HG03342 (cell line): ENCODE data around the gene GGA2.

Source experiments
- ATAC-seq: cut with Tn5 transposase; IDR thresholded peaks from one replicate; pipeline ENCODE4 v1.9.1; 2021; ENCODE audit warnings: mild to moderate bottlenecking, moderate library complexity; ENCODE audit not compliant: unreplicated experiment

Gene GGA2

GRCh38 chr16:23505671-23506605, 4.4 kb downstream of the GGA2 start:
- ATAC-seq, result no peak

GRCh38 chr16:23505180-23505665, 5.1 kb downstream of the GGA2 start:
- no peak for ATAC-seq

GRCh38 chr16:23504453-23505179, 5.7 kb downstream of the GGA2 start:
- peak; percentile 60 for ATAC-seq

GRCh38 chr16:23504076-23504452, 6.2 kb downstream of the GGA2 start:
- no peak for ATAC-seq

GRCh38 chr16:23502466-23502865, 7.8 kb downstream of the GGA2 start:
- no peak for ATAC-seq

GRCh38 chr16:23501291-23501690, 9.0 kb downstream of the GGA2 start:
- ATAC-seq, result no peak

- no peak for ATAC-seq
Measured at GRCh38 chr16:23500862-23501225, 9.4 kb downstream of the GGA2 start.

- no peak for ATAC-seq
Measured at GRCh38 chr16:23500212-23500861, 10.0 kb downstream of the GGA2 start.

GRCh38 chr16:23499801-23500200, 10.5 kb downstream of the GGA2 start:
- ATAC-seq, result no peak

- no peak for ATAC-seq
Measured at GRCh38 chr16:23498863-23499262, 11.4 kb downstream of the GGA2 start.

- ATAC-seq, result no peak
Measured at GRCh38 chr16:23497543-23497868, 12.8 kb downstream of the GGA2 start.

GRCh38 chr16:23496821-23497542, 13.3 kb downstream of the GGA2 start:
- no peak for ATAC-seq

- ATAC-seq, result no peak
Measured at GRCh38 chr16:23495671-23496070, 14.6 kb downstream of the GGA2 start.

- no peak for ATAC-seq
Measured at GRCh38 chr16:23494188-23494587, 16.1 kb downstream of the GGA2 start.

- ATAC-seq, result no peak
Measured at GRCh38 chr16:23491490-23492391, 18.6 kb downstream of the GGA2 start.

- no peak for ATAC-seq
Measured at GRCh38 chr16:23486480-23486879, 23.8 kb downstream of the GGA2 start.

GRCh38 chr16:23485841-23486240, 24.5 kb downstream of the GGA2 start:
- ATAC-seq, result no peak

GRCh38 chr16:23485257-23485614, 25.1 kb downstream of the GGA2 start:
- ATAC-seq, result no peak

- ATAC-seq, result no peak
Measured at GRCh38 chr16:23484510-23485256, 25.6 kb downstream of the GGA2 start.
